Mucosa of descending colon (tissue), 3 donors: ENCODE measurements around the gene FCHSD1. TPM values are rescaled to one million over a fixed set of nuclear protein-coding genes. Genes with fewer than 3 reads are reported as not detected.

Experiments
- ATAC-seq: fragments of 200-7000 bp; cut with Tn5 transposase; one replicate; pipeline ENCODE4 v1.9.1; 2020; ENCODE audit warnings: mild to moderate bottlenecking, moderate library complexity
- DNase-seq, 3 donors: peaks; one replicate each; pipeline ENCODE4 v3.0.0-alpha.2; 2020
- H3K36me3 ChIP-seq: fragments of 200-600 bp; one replicate; pipeline ENCODE4 v1.8.0; 2021; ENCODE audit warnings: low read depth, mild to moderate bottlenecking
- H3K4me1 ChIP-seq: fragments of 200-600 bp; one replicate; pipeline ENCODE4 v1.8.0; 2021; ENCODE audit warnings: low read depth, mild to moderate bottlenecking
- H3K4me3 ChIP-seq: fragments of 200-600 bp; one replicate; pipeline ENCODE4 v1.8.0; 2021; ENCODE audit warnings: mild to moderate bottlenecking
- H3K9me3 ChIP-seq: fragments of 200-600 bp; one replicate; pipeline ENCODE4 v1.8.0; 2021; ENCODE audit warnings: mild to moderate bottlenecking
- CTCF ChIP-seq: fragments of 200-600 bp; IDR thresholded peaks from one replicate; pipeline ENCODE4 v1.8.0; 2022; ENCODE audit warnings: antibody characterized with exemption, mild to moderate bottlenecking
- intact Hi-C, 2 donors: fragments of 100-400 bp; cut with DNase I in 1 of 2; cut with micrococcal nuclease in 1 of 2; formaldehyde crosslinking; loops; one replicate each; pipeline versions ENCODE4 v1.11.0 to v1.11.1; 2022; cut with DNase I, micrococcal nuclease
- total RNA-seq, 3 donors: library from RNA; stranded (reverse); fragmentation: NEBNext Ultra II Directional in 2 of 3; extraction: Animal tissue kit (Norgen Biotek cat#: 25700) in 2 of 3; gene quantifications; one replicate each; pipeline versions ENCODE4 v1.2.1 to v1.2.4, GENCODE V29; 2021 to 2023
- donor health status: DM: no; HTN: no; CAD: no; lungs with moderate emphysema.
- donor health status: DM: no; HTN: no; CAD: no.
- donor health status: DM: no; HTN: yes; CAD: no.

FCHSD1 gene
- total RNA-seq, 3 donors from 2014 or later = 16.3 to 23.3 (median 17.6) TPM

- DNase-seq (no peak), ATAC-seq (no peak)
- H3K9me3 ChIP-seq = no peaks in the 10 kb centered on the region
- no peaks in the 10 kb centered on the region for H3K36me3 ChIP-seq
- TF ChIP-seq CTCF = no peak
- H3K4me1 ChIP-seq = peaks cover 17% of the 10 kb centered on the region
- H3K4me3 ChIP-seq = no peak overlapping the region
- intact Hi-C loops = no loop called here
These were observed 18.6 kb downstream of the FCHSD1 start for GRCh38 chr5:141632650-141633049.

GRCh38 chr5:141630570-141631140 lies 20.6 kb downstream of the FCHSD1 start:
- intact Hi-C loops = no loop called here
- Histone ChIP-seq H3K36me3 (no peaks in the 10 kb centered on the region), H3K4me1 (peaks cover 8% of the 10 kb centered on the region), H3K4me3 (no peak overlapping the region), H3K9me3 (no peaks in the 10 kb centered on the region)
- no peak for DNase-seq
- no peak for TF ChIP-seq CTCF
- no peak for ATAC-seq

GRCh38 chr5:141628175-141628788 lies 22.9 kb downstream of the FCHSD1 start:
- no peak overlapping the region for H3K4me3 ChIP-seq
- no peaks in the 10 kb centered on the region for H3K36me3 ChIP-seq
- no peak for DNase-seq
- no peaks in the 10 kb centered on the region for H3K4me1 ChIP-seq
- no peak for TF ChIP-seq CTCF
- ATAC-seq = no peak
- no peaks in the 10 kb centered on the region for H3K9me3 ChIP-seq
- intact Hi-C loops = no loop called here

GRCh38 chr5:141623611-141624010 lies 27.6 kb downstream of the FCHSD1 start:
- Histone ChIP-seq H3K9me3 (no peaks in the 10 kb centered on the region), H3K36me3 (no peaks in the 10 kb centered on the region), H3K4me3 (no peak overlapping the region), H3K4me1 (no peaks in the 10 kb centered on the region)
- intact Hi-C loops = no loop called here
- ATAC-seq = no peak
- DNase-seq = no peak
- TF ChIP-seq CTCF = no peak

- intact Hi-C loops = no loop called here
- H3K36me3 ChIP-seq = no peaks in the 10 kb centered on the region
- no peak overlapping the region for H3K4me3 ChIP-seq
- no peaks in the 10 kb centered on the region for H3K9me3 ChIP-seq
- H3K4me1 ChIP-seq = no peaks in the 10 kb centered on the region
- ATAC-seq (no peak), DNase-seq (no peak)
- TF ChIP-seq CTCF = no peak
These were observed 28.0 kb downstream of the FCHSD1 start for GRCh38 chr5:141623186-141623585.
